Karpas-422 (cell line): ENCODE measurements around the gene SPINK8. TPM values are rescaled to one million over a fixed set of nuclear protein-coding genes. Genes with fewer than 3 reads are reported as not detected.

Experiments
- DNase-seq: peaks from one replicate; pipeline ENCODE4 v3.0.0-alpha.2; 2015
- H2AFZ ChIP-seq: fragments of 200-600 bp; sonication (generic); 2 replicates; pipeline ENCODE4 v1.6.1; 2014; ENCODE audit warnings: antibody characterized with exemption, low read length, mixed read lengths
- H3K27ac ChIP-seq: fragments of 200-600 bp; sonication (generic); 2 replicates; pipeline ENCODE4 v1.5.1; 2014; ENCODE audit warnings: mild to moderate bottlenecking, low read length, moderate library complexity
- H3K27me3 ChIP-seq: fragments of 200-600 bp; sonication (generic); 2 replicates; pipeline ENCODE4 v1.6.1; 2014; ENCODE audit warnings: low read length, mixed read lengths
- H3K36me3 ChIP-seq: fragments of 200-600 bp; sonication (generic); 2 replicates; pipeline ENCODE4 v1.6.1; 2014; ENCODE audit warnings: low read length, mixed read lengths; ENCODE audit not compliant: insufficient read depth
- H3K4me1 ChIP-seq: fragments of 200-600 bp; sonication (generic); 2 replicates; pipeline ENCODE4 v1.6.1; 2014; ENCODE audit warnings: mild to moderate bottlenecking, low read length, mixed read lengths
- H3K4me2 ChIP-seq: fragments of 200-600 bp; sonication (generic); 2 replicates; pipeline ENCODE4 v1.6.1; 2014; ENCODE audit warnings: low read length, low read depth, mild to moderate bottlenecking; ENCODE audit not compliant: poor library complexity, severe bottlenecking
- H3K4me3 ChIP-seq: fragments of 200-600 bp; sonication (generic); 2 replicates; pipeline ENCODE4 v1.5.1; 2014; ENCODE audit warnings: mild to moderate bottlenecking, antibody characterized with exemption, low read length, mixed read lengths
- H3K79me2 ChIP-seq: fragments of 200-600 bp; sonication (generic); 2 replicates; pipeline ENCODE4 v1.6.1; 2014; ENCODE audit warnings: mild to moderate bottlenecking, low read length, mixed read lengths
- H3K9ac ChIP-seq: fragments of 200-600 bp; sonication (generic); 2 replicates; pipeline ENCODE4 v1.6.0; 2014; ENCODE audit warnings: low read length
- H3K9me2 ChIP-seq: fragments of 200-600 bp; sonication (generic), shearing (Covaris generic); replicated peaks from 2 replicates; pipeline ENCODE4 v1.6.0; 2014; ENCODE audit warnings: mild to moderate bottlenecking, low read length, moderate library complexity; ENCODE audit not compliant: insufficient read depth
- H3K9me3 ChIP-seq: fragments of 300-700, 200-600 bp; sonication (generic); 2 replicates; pipeline ENCODE4 v1.6.1; 2014; ENCODE audit warnings: low read length, mixed read lengths
- H4K20me1 ChIP-seq: fragments of 200-600 bp; sonication (generic); 2 replicates; pipeline ENCODE4 v1.6.1; 2014; ENCODE audit warnings: mild to moderate bottlenecking, antibody characterized with exemption, low read length, low read depth; ENCODE audit not compliant: insufficient read depth
- total RNA-seq: library from RNA; depleted of rRNA; stranded (reverse); fragments of >200 nt; shearing (Covaris generic); gene quantifications from 2 replicates; pipeline ENCODE4 v1.2.3, GENCODE V29; 2014; ENCODE audit warnings: low replicate concordance

The SPINK8 gene
- total RNA-seq, 1 experiment from 2014 or later: not detected

- no peak overlapping the region for H3K9ac ChIP-seq
- no peak overlapping the region for H2AFZ ChIP-seq
- no peaks in the 10 kb centered on the region for H3K36me3 ChIP-seq
- H3K9me3 ChIP-seq: peaks cover 6% of the 10 kb centered on the region
- DNase-seq: no peak
- H3K4me1 ChIP-seq: peaks cover 5% of the 10 kb centered on the region
- H3K4me2 ChIP-seq: no peak overlapping the region
- H3K4me3 ChIP-seq: no peak overlapping the region
- H3K27me3 ChIP-seq: no peaks in the 10 kb centered on the region; the same call in 1 of the 2 replicates
- H3K27ac ChIP-seq: no peak overlapping the region
- no peaks in the 10 kb centered on the region for H4K20me1 ChIP-seq
- no peaks in the 10 kb centered on the region for H3K79me2 ChIP-seq
- H3K9me2 ChIP-seq: no peaks in the 10 kb centered on the region
Observed at GRCh38 chr3:48361928-48362327, 28.5 kb upstream of the SPINK8 start.

DNA sequence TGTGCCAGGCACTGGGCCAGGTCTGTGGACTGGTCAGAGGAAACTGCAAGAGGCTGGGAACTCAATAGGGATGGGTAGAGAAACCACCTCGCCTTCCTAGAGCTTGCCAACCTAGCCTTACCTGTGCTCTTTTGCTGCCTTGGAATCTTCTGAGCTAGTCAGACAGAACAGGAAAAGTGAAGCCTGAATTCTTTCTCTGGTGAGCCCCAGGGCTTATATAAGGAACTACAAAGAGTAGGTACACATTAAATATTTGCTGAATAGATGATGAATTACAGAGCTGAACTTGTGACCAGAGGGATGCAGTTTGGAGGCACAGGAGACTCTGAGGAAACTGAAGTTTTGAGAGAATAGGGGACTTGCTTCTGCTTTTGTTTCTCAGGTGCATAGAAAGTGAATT lies 23.0 kb upstream of the SPINK8 start:
- Histone ChIP-seq H3K79me2 (no peaks in the 10 kb centered on the region), H3K9ac (no peak overlapping the region)
- no peak for DNase-seq

GRCh38 chr3:48353987-48354386 lies 20.5 kb upstream of the SPINK8 start:
- Histone ChIP-seq H3K4me2 (no peak overlapping the region), H3K4me3 (no peak overlapping the region), H3K9ac (no peak overlapping the region), H3K9me2 (no peaks in the 10 kb centered on the region), H3K79me2 (no peaks in the 10 kb centered on the region), H4K20me1 (no peaks in the 10 kb centered on the region), H3K9me3 (no peaks in the 10 kb centered on the region), H2AFZ (no peak overlapping the region), H3K36me3 (no peaks in the 10 kb centered on the region), H3K27me3 (no peaks in the 10 kb centered on the region; the same call in 1 of the 2 replicates), H3K4me1 (peaks cover 12% of the 10 kb centered on the region), H3K27ac (no peak overlapping the region)
- no peak for DNase-seq

More for the DNA sequence above, 23.0 kb upstream of the SPINK8 start:
- H3K4me2 ChIP-seq: no peak overlapping the region
- H3K4me3 ChIP-seq: no peak overlapping the region
- H3K27me3 ChIP-seq: no peaks in the 10 kb centered on the region; the same call in 1 of the 2 replicates
- H3K36me3 ChIP-seq: no peaks in the 10 kb centered on the region
- H2AFZ ChIP-seq: no peak overlapping the region
- no peaks in the 10 kb centered on the region for H4K20me1 ChIP-seq
- no peak overlapping the region for H3K27ac ChIP-seq
- no peaks in the 10 kb centered on the region for H3K9me2 ChIP-seq
- peaks cover 5% of the 10 kb centered on the region for H3K4me1 ChIP-seq
- H3K9me3 ChIP-seq: no peaks in the 10 kb centered on the region

DNA sequence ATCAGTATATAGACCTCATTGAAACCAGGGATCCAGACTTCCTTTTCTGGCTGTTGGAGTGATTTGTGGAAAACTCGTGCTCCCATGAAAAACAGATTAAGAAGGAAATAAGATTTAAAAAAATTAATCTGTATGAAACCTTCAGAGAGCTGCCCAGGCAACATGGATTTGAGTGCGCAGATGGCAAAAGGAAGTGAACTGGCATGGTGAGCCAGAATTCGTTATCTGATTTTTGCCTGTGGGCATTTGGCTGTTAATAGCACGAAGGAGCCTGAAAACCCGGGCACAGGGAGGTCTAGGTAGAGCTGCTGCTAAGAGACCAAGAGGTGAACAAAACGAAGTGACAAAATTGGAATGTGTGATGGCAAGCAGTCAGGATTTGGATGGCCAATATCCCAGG lies 19.1 kb upstream of the SPINK8 start:
- Histone ChIP-seq H3K79me2 (no peaks in the 10 kb centered on the region), H3K4me2 (no peak overlapping the region), H3K9me2 (no peaks in the 10 kb centered on the region), H3K9ac (no peak overlapping the region), H3K27ac (no peak overlapping the region), H3K4me1 (peaks cover 11% of the 10 kb centered on the region), H3K9me3 (no peaks in the 10 kb centered on the region), H3K36me3 (no peaks in the 10 kb centered on the region), H3K27me3 (no peaks in the 10 kb centered on the region), H4K20me1 (no peaks in the 10 kb centered on the region), H3K4me3 (no peak overlapping the region), H2AFZ (no peak overlapping the region)
- no peak for DNase-seq

DNA sequence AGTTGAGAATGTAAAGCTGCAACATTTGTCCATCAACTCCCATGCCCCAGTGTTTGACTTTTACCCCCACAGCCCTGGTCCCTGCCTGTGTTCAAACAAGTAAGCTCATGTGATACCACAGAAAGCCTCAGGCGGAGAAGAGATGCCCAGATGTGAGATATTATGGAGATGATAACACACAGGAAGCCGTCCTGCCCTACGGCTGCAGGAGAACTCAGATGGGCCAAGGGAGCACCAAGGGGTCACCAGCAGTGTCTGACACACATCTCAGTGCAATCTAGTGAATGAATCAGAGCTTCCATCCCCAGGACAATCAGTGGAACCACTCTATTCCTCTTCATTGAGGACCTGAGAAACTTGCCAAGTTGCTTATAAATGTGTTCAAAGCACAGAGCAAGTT lies 14.0 kb upstream of the SPINK8 start:
- Histone ChIP-seq H2AFZ (no peak overlapping the region), H3K9me2 (no peaks in the 10 kb centered on the region), H4K20me1 (no peaks in the 10 kb centered on the region), H3K9me3 (no peaks in the 10 kb centered on the region), H3K9ac (no peak overlapping the region), H3K36me3 (no peaks in the 10 kb centered on the region), H3K4me1 (peaks cover 11% of the 10 kb centered on the region), H3K27me3 (no peaks in the 10 kb centered on the region), H3K79me2 (no peaks in the 10 kb centered on the region), H3K4me2 (no peak overlapping the region), H3K4me3 (no peak overlapping the region), H3K27ac (no peak overlapping the region)
- DNase-seq: no peak

DNA sequence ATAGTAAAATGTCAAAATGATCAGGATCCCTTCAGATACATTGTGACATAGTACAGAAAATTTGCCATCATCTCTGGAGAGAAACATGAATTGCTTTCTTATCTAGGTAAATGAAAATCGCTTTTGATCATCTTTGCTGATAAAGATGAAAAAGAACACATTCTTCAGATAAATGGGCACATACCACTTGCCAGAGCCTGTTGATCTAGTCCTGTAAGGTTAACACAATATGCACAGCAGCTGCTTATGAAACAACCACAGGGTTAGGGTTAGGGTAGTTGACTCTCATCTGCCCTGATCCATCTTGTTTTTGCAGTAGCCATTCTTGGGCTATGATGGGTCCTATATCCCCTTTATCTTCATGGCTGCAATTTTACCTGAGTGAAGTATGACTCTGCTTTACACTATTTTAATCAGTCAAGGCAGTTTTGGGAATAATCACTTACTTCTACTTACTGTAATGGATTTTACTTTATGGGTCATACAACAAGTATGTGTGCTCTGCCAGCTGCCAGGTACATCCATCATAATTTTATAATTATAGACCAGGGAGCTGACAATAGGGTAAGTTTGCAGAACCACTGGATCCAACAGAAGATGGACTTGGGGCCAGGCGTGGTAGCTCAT lies 12.6 kb upstream of the SPINK8 start:
- Histone ChIP-seq H3K4me3 (no peak overlapping the region), H3K4me2 (no peak overlapping the region), H3K9ac (no peak overlapping the region), H3K36me3 (no peaks in the 10 kb centered on the region), H3K9me3 (no peaks in the 10 kb centered on the region), H3K79me2 (no peaks in the 10 kb centered on the region), H2AFZ (no peak overlapping the region), H3K4me1 (peaks cover 11% of the 10 kb centered on the region), H3K27me3 (no peaks in the 10 kb centered on the region), H3K27ac (no peak overlapping the region), H4K20me1 (no peaks in the 10 kb centered on the region), H3K9me2 (no peaks in the 10 kb centered on the region)
- no peak for DNase-seq

DNA sequence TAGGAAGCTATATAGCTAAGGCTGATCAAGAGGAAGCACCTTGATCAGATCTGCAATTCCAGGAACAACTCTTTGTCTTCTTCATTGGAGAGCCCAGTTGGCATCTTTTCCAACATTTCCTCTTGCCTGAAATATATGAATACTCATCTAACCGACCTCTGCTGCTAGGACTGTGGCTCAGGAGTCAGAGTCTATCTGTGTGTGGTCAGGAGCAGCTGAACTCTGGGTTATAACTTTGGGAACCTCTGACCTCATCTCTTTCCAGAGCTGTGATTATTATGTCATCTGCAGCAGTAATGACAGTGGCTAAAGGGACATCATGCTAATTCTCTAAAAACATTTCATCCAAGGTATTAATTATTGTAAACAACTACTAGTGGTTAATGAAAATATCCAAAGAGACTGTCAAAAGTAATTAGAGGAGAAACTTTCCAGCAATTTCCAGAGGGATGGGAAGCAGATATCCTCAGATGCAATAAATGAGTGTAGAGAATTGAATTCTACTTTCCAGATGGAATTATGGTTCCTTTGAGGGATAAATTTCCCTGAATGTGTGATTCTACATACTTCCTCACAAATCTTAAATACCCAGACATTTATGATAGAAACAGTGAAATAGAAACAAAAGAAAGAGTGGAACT lies 11.5 kb upstream of the SPINK8 start:
- Histone ChIP-seq H3K4me1 (peaks cover 8% of the 10 kb centered on the region), H3K4me3 (no peak overlapping the region), H3K27me3 (no peaks in the 10 kb centered on the region), H3K9ac (no peak overlapping the region), H3K4me2 (no peak overlapping the region), H3K36me3 (no peaks in the 10 kb centered on the region), H3K79me2 (no peaks in the 10 kb centered on the region), H3K9me2 (no peaks in the 10 kb centered on the region), H3K9me3 (no peaks in the 10 kb centered on the region), H4K20me1 (no peaks in the 10 kb centered on the region), H3K27ac (no peak overlapping the region), H2AFZ (no peak overlapping the region)
- DNase-seq: no peak

DNA sequence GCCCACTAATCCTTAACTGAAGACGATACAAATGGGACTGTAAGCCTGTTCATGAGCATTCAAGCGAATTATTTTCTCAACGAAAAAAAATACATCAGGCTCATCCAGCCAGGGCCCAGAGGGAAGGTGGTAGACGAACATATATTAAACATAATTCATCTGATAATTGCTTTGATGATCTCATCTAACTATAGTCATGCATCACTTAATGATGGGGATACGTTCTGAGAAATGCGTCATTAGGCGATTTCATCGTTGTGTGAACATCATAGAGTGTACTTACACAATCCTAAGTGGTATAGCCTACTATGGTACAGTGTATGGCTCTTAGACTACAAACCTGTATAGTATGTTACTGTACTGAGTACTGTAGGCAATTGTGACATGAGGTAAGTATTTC lies 10.0 kb upstream of the SPINK8 start:
- H3K9me2 ChIP-seq: no peaks in the 10 kb centered on the region
- H3K9ac ChIP-seq: no peak overlapping the region
- no peak overlapping the region for H3K4me3 ChIP-seq
- no peaks in the 10 kb centered on the region for H3K36me3 ChIP-seq
- H2AFZ ChIP-seq: no peak overlapping the region
- no peaks in the 10 kb centered on the region for H3K9me3 ChIP-seq
- H4K20me1 ChIP-seq: no peaks in the 10 kb centered on the region
- no peak overlapping the region for H3K4me2 ChIP-seq
- no peaks in the 10 kb centered on the region for H3K27me3 ChIP-seq
- H3K79me2 ChIP-seq: no peaks in the 10 kb centered on the region
- no peak for DNase-seq
- H3K4me1 ChIP-seq: no peaks in the 10 kb centered on the region
- no peak overlapping the region for H3K27ac ChIP-seq
